ENCODE data around the gene INSYN2B.

The INSYN2B gene

DNA sequence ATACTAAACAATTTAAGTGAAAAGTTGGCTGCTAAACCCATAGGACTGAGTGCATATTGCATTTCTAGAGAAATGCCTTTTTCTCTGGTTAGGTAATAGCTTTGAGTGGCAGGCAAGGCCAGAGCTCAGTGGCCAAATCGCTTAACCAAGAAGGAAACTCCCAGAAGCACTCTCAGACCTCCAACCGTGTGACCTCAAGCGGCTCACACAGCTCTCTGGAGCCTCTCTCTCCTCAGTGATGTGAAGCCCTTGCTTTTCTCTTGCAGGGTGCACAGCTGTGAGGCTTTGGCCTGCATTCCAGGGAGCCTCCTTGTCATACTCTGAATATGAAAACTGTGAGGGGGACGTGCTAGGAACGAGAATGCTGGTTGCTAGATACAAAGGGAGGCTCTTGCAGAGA, 106.7 kb downstream of the INSYN2B start:
- H3K27me3 ChIP-seq (ENCODE audit: insufficient read depth, low read length): no peaks in the 10 kb centered on the region
- 60% methylated on average over 5 of the region's 5 CpGs for whole genome bisulfite sequencing
- H3K9me3 ChIP-seq (ENCODE audit: insufficient read depth, low read depth, low read length): no peaks in the 10 kb centered on the region
- H3K9ac ChIP-seq (ENCODE audit: low read depth, low read length): no peak overlapping the region
- H3K36me3 ChIP-seq (ENCODE audit: insufficient read depth, low read length): no peaks in the 10 kb centered on the region
- H3K4me1 ChIP-seq (ENCODE audit: insufficient read depth, low read length): no peaks in the 10 kb centered on the region
- H3K4me3 ChIP-seq (ENCODE audit: low read length): no peak overlapping the region
- no peak overlapping the region for H3K27ac ChIP-seq (ENCODE audit: low read depth, low read length)

DNA sequence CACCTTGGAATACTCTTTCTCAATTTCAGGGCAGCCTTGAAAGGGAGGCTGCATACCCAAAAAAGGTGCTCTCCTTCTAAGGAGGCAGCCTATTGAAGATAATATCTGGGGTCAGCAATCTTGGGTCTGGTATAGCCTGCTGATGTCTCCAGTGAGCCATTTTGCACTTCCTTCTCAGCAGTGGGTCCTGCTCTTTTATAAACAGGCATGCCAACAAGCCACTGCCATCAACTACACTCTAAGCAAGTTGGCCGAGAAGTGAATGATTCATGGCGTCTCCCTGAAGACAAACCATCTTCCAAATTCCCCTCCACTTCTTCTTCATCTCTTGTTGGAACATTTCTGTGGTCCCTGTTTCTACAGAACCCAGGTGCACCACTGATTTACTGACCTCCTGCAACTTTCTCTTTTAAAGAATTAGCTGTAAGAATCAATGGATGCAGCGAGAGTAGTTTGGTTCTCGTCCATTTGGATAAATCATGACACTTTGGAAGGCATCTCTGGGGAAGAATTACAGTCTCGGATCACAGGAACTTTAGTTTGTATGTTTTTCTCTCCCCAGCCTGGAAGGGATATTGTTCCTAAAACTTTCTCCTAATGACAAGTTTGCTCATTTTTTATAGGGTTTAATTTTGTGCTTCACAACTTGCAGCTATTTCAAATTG, 108.3 kb downstream of the INSYN2B start:
- no peaks in the 10 kb centered on the region for H3K4me1 ChIP-seq (ENCODE audit: insufficient read depth, low read length)
- H3K9me3 ChIP-seq (ENCODE audit: insufficient read depth, low read depth, low read length): no peaks in the 10 kb centered on the region
- WGBS: 93% methylated on average over 5 of the region's 5 CpGs
- H3K27me3 ChIP-seq (ENCODE audit: insufficient read depth, low read length): no peaks in the 10 kb centered on the region
- no peak overlapping the region for H3K4me3 ChIP-seq (ENCODE audit: low read length)
- H3K27ac ChIP-seq (ENCODE audit: low read depth, low read length): no peak overlapping the region
- no peak overlapping the region for H3K9ac ChIP-seq (ENCODE audit: low read depth, low read length)
- no peaks in the 10 kb centered on the region for H3K36me3 ChIP-seq (ENCODE audit: insufficient read depth, low read length)

DNA sequence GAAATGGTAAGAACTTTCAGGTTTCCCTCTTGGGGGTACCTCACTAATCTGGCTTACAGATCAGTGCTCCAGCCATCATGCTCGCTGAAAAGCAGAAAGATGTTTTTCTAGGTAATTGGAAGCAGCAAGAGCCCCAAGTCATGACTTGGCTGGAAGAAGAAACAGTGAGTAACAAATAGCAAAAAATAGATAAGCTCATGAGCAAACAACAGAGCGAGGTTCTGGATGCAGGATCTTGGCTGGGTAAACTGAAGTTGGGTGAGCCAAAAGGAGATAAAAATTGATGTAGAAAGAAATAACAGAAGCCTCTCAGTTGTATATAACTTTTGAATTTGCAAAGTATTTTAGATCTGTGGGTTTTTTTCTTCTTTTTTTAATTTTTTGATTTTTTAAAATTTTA, 110.1 kb downstream of the INSYN2B start:
- H3K27me3 ChIP-seq (ENCODE audit: insufficient read depth, low read length): no peaks in the 10 kb centered on the region
- no peaks in the 10 kb centered on the region for H3K9me3 ChIP-seq (ENCODE audit: insufficient read depth, low read depth, low read length)
- H3K4me3 ChIP-seq (ENCODE audit: low read length): no peak overlapping the region
- H3K4me1 ChIP-seq (ENCODE audit: insufficient read depth, low read length): no peaks in the 10 kb centered on the region
- H3K9ac ChIP-seq (ENCODE audit: low read depth, low read length): no peak overlapping the region
- 94% methylated on average over 2 of the region's 2 CpGs for WGBS
- H3K36me3 ChIP-seq (ENCODE audit: insufficient read depth, low read length): no peaks in the 10 kb centered on the region
- no peak overlapping the region for H3K27ac ChIP-seq (ENCODE audit: low read depth, low read length)

DNA sequence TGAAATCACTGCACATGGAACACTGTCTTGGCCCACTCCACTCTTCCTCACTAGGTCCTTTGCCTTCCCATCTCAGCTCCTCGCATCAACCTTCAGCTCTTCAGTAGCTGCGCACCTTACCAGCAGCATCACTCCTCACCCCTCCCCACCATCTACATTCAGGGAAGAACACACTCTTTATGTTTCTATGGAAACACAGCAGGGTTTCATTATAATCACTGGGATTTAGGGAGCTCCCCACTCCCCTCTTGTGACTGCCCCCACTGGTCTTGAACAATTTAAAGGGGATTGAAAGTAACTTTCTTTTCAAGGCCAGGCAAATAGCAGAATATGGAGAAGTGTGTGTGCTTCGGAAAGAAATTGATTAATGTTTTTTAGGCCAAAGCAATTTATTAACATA, 111.2 kb downstream of the INSYN2B start:
- no peak overlapping the region for H3K9ac ChIP-seq (ENCODE audit: low read depth, low read length)
- 92% methylated on average over 3 of the region's 3 CpGs for WGBS
- no peaks in the 10 kb centered on the region for H3K36me3 ChIP-seq (ENCODE audit: insufficient read depth, low read length)
- no peak overlapping the region for H3K27ac ChIP-seq (ENCODE audit: low read depth, low read length)
- H3K4me3 ChIP-seq (ENCODE audit: low read length): no peak overlapping the region
- H3K4me1 ChIP-seq (ENCODE audit: insufficient read depth, low read length): no peaks in the 10 kb centered on the region
- H3K9me3 ChIP-seq (ENCODE audit: insufficient read depth, low read depth, low read length): no peaks in the 10 kb centered on the region
- H3K27me3 ChIP-seq (ENCODE audit: insufficient read depth, low read length): no peaks in the 10 kb centered on the region

DNA sequence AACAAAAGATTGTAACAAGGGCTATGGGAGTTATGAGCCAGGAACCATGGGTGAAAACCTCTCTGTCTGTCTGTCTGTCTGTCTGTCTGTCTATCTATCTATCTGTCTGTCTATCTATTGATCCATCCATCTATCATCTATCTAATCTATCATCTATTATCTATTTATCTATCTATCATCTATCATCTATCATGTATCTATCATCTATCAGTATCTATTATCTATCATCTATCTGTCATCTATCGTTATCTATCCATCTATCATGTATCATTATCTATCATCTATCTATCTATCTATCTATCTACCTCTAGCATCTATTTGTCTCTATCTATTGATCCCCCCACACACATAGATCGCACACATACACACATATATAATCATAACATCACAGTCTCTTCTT, 112.9 kb downstream of the INSYN2B start:
- Histone ChIP-seq H3K27me3 (ENCODE audit: insufficient read depth, low read length) (no peaks in the 10 kb centered on the region), H3K36me3 (ENCODE audit: insufficient read depth, low read length) (no peaks in the 10 kb centered on the region), H3K4me3 (ENCODE audit: low read length) (no peak overlapping the region), H3K27ac (ENCODE audit: low read depth, low read length) (no peak overlapping the region), H3K9me3 (ENCODE audit: insufficient read depth, low read depth, low read length) (no peaks in the 10 kb centered on the region), H3K9ac (ENCODE audit: low read depth, low read length) (no peak overlapping the region), H3K4me1 (ENCODE audit: insufficient read depth, low read length) (no peaks in the 10 kb centered on the region)
- WGBS: 98% methylated on average over 2 of the region's 2 CpGs

DNA sequence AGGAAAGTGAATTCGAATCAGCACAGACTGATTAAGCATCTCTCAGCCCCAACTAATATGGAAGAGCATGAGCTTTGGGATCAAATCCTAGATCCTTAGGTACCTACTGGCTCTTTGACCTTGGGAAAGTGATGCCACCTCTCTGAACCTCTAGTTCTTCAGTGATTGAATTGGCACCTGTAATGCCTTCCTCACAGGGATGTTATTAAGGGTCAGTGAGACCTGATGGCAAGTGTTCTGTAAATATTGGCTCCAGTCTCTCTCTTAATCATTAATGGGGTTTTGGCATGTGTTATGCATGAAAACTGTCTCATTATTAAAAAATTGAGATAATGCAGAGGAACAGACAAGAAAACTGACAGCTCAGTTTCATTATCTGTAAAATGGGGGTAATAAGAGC, 115.8 kb downstream of the INSYN2B start:
- H3K4me1 ChIP-seq (ENCODE audit: insufficient read depth, low read length): no peaks in the 10 kb centered on the region

DNA sequence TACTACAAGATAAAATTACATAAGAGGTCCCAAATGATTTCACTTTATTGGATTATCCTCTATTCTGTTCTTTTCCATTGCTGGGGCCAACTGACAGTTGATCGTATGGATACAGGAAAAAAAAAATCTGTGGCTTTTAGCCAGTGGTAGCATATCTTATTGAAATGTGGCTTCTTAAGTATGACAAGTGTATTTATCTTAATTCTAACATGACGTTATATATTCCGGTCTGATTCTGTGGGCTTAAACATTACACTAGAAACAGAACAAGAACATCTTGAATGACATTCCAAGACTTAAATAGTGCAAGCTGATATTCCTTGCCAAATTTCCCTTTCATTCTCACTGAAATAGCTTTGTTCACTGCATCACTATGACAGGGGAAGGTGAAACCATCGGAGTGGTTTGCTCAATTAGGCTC, 117.9 kb downstream of the INSYN2B start:
- no peaks in the 10 kb centered on the region for H3K27me3 ChIP-seq (ENCODE audit: insufficient read depth, low read length)
- WGBS: 92% methylated on average over 4 of the region's 4 CpGs
- H3K4me1 ChIP-seq (ENCODE audit: insufficient read depth, low read length): no peaks in the 10 kb centered on the region
- no peak overlapping the region for H3K4me3 ChIP-seq (ENCODE audit: low read length)
- no peaks in the 10 kb centered on the region for H3K9me3 ChIP-seq (ENCODE audit: insufficient read depth, low read depth, low read length)
- no peaks in the 10 kb centered on the region for H3K36me3 ChIP-seq (ENCODE audit: insufficient read depth, low read length)
- H3K27ac ChIP-seq (ENCODE audit: low read depth, low read length): no peak overlapping the region
- H3K9ac ChIP-seq (ENCODE audit: low read depth, low read length): no peak overlapping the region

More for the DNA sequence above, 115.8 kb downstream of the INSYN2B start:
- Histone ChIP-seq H3K27me3 (ENCODE audit: insufficient read depth, low read length) (no peaks in the 10 kb centered on the region), H3K9ac (ENCODE audit: low read depth, low read length) (no peak overlapping the region), H3K4me3 (ENCODE audit: low read length) (no peak overlapping the region), H3K27ac (ENCODE audit: low read depth, low read length) (no peak overlapping the region), H3K9me3 (ENCODE audit: insufficient read depth, low read depth, low read length) (no peaks in the 10 kb centered on the region), H3K36me3 (ENCODE audit: insufficient read depth, low read length) (no peaks in the 10 kb centered on the region)
- WGBS: 90% methylated on average over 1 of the region's 1 CpG

DNA sequence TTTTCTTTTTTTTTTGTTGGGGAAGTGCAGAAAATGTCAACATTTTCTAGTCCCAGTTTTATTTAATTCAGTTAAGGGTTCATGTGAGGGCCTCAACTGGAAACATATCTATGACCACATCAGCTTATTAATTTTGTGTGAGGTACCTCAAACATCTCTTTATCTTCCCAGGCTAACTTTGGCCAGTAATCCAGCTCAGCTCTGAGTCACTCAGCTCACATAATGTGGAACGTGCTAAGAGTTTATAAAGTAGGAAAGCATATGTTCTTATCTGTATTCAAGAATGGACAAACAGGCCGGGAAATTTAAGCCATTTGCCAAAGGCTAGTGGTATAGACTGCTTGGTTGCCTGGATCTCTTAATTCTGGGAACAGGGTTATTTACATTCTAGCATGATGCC, 118.4 kb downstream of the INSYN2B start:
- Histone ChIP-seq H3K9me3 (ENCODE audit: insufficient read depth, low read depth, low read length) (no peaks in the 10 kb centered on the region), H3K9ac (ENCODE audit: low read depth, low read length) (no peak overlapping the region), H3K4me3 (ENCODE audit: low read length) (no peak overlapping the region), H3K4me1 (ENCODE audit: insufficient read depth, low read length) (no peaks in the 10 kb centered on the region), H3K36me3 (ENCODE audit: insufficient read depth, low read length) (no peaks in the 10 kb centered on the region), H3K27me3 (ENCODE audit: insufficient read depth, low read length) (no peaks in the 10 kb centered on the region), H3K27ac (ENCODE audit: low read depth, low read length) (no peak overlapping the region)
- WGBS: 97% methylated on average over 2 of the region's 2 CpGs

DNA sequence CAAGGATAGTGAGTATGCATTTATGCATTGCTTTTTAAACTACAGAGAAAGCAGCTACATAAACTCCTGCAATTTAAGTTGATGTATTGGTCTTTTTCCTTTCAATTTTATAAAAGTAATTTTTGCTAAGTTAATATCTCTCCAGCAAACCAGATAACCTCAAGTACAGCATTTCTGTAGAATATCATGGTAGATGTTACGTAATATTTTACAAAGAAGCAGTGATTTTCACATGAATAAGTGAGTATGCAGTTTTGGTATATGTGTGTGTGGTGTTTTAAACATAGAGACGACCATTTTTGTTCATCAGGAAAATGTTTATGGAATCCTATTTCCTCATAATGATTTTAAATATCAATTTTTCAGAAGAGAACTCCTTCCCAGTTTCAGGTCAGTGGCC, 118.9 kb downstream of the INSYN2B start:
- H3K27me3 ChIP-seq (ENCODE audit: insufficient read depth, low read length): no peaks in the 10 kb centered on the region
- H3K4me1 ChIP-seq (ENCODE audit: insufficient read depth, low read length): no peaks in the 10 kb centered on the region
- no peaks in the 10 kb centered on the region for H3K9me3 ChIP-seq (ENCODE audit: insufficient read depth, low read depth, low read length)
- WGBS: 89% methylated on average over 2 of the region's 2 CpGs
- H3K36me3 ChIP-seq (ENCODE audit: insufficient read depth, low read length): no peaks in the 10 kb centered on the region
- H3K9ac ChIP-seq (ENCODE audit: low read depth, low read length): no peak overlapping the region
- no peak overlapping the region for H3K27ac ChIP-seq (ENCODE audit: low read depth, low read length)
- H3K4me3 ChIP-seq (ENCODE audit: low read length): no peak overlapping the region

DNA sequence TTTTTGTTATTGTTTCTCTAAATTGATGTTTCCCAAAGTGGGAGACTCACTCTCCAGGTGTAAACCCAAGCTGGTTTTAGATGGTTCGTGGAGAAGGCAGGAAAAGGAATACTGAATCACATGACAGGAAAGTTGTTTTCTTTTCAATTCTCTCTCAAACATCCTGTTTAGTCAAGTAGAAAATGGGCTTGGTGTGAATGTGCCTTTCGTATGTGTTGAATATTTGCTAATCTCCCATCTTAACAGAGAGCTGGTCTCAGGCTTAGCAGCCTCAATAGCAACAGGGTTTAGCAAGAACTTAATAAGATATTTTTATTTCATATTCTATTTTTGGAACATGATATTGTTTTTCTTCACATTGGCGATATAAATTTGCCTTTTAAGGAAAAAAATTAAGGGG, 119.7 kb downstream of the INSYN2B start:
- WGBS: 78% methylated on average over 2 of the region's 3 CpGs
- no peaks in the 10 kb centered on the region for H3K9me3 ChIP-seq (ENCODE audit: insufficient read depth, low read depth, low read length)

DNA sequence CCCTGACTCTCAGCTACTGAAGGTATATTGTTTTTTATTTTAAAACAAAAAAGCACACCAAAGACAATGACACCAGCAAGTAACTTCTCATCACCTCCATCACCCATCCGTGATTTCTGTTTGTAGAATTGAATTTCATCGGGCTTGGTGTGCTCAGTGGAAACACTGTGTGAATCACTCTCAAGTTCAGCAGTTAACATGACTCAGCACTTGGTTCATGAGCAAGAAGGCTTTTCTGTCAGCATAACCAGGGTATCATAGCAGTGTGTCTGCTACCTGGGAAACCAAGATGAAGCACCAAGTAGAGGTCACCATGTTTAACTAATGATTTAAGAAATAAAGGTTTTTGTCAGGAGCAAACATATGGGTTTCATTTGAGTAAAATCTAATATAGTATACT, 123.7 kb downstream of the INSYN2B start:
- H3K27me3 ChIP-seq (ENCODE audit: insufficient read depth, low read length): no peaks in the 10 kb centered on the region
- H3K4me3 ChIP-seq (ENCODE audit: low read length): no peak overlapping the region
- no peak overlapping the region for H3K27ac ChIP-seq (ENCODE audit: low read depth, low read length)
- H3K9me3 ChIP-seq (ENCODE audit: insufficient read depth, low read depth, low read length): no peaks in the 10 kb centered on the region
- H3K36me3 ChIP-seq (ENCODE audit: insufficient read depth, low read length): no peaks in the 10 kb centered on the region
- no peaks in the 10 kb centered on the region for H3K4me1 ChIP-seq (ENCODE audit: insufficient read depth, low read length)
- H3K9ac ChIP-seq (ENCODE audit: low read depth, low read length): no peak overlapping the region
- WGBS: 95% methylated on average over 2 of the region's 2 CpGs

More for the DNA sequence above, 119.7 kb downstream of the INSYN2B start:
- no peak overlapping the region for H3K27ac ChIP-seq (ENCODE audit: low read depth, low read length)
- no peak overlapping the region for H3K4me3 ChIP-seq (ENCODE audit: low read length)
- H3K36me3 ChIP-seq (ENCODE audit: insufficient read depth, low read length): no peaks in the 10 kb centered on the region
- H3K4me1 ChIP-seq (ENCODE audit: insufficient read depth, low read length): no peaks in the 10 kb centered on the region
- H3K27me3 ChIP-seq (ENCODE audit: insufficient read depth, low read length): no peaks in the 10 kb centered on the region
- H3K9ac ChIP-seq (ENCODE audit: low read depth, low read length): no peak overlapping the region

DNA sequence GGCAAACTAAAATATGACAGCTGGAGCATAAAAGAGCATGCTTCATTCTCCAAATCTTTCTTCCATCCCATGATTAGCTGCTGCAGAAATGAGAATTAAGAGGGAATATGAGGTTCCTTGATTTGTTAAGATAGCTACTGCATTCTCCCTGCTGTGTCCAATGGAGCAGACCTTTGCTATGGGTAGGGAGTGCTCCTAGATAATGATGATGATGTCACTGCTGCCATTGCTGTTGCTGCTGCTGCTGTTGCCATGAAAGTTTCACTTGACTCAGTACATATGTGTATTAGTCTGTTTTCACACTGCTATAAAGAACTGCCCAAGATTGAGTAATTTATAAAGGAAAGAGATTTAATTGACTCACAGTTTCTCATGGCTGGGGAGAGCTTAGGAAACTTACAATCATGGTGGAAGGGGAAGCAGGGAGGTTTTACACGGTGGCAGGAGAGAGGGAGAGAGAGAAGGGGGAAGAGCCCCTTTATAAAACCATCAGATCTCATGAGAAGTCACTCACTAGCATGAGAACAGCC, 128.9 kb downstream of the INSYN2B start:
- H3K4me1 ChIP-seq (ENCODE audit: insufficient read depth, low read length): no peaks in the 10 kb centered on the region
- H3K27me3 ChIP-seq (ENCODE audit: insufficient read depth, low read length): no peaks in the 10 kb centered on the region
- H3K36me3 ChIP-seq (ENCODE audit: insufficient read depth, low read length): no peaks in the 10 kb centered on the region
- no peak overlapping the region for H3K27ac ChIP-seq (ENCODE audit: low read depth, low read length)
- H3K9ac ChIP-seq (ENCODE audit: low read depth, low read length): no peak overlapping the region
- no peak overlapping the region for H3K4me3 ChIP-seq (ENCODE audit: low read length)
- peaks cover 11% of the 10 kb centered on the region; the same call in 1 of the 2 replicates for H3K9me3 ChIP-seq (ENCODE audit: insufficient read depth, low read depth, low read length)
- 89% methylated on average over 1 of the region's 1 CpG for WGBS

All from HUES64 (cell line).